GM18951 (cell line): ENCODE measurements around the gene NDP.

Experiments
- POLR2A ChIP-seq: IDR thresholded peaks from 4 replicates; pipeline ENCODE4 v1.6.1; 2011; ENCODE audit warnings: mild to moderate bottlenecking; ENCODE audit not compliant: insufficient read length, insufficient read depth; ENCODE audit errors: extremely low read depth
- in situ Hi-C: fragments of 300-500 bp; cut with MboI; formaldehyde crosslinking; loops from one replicate; pipeline ENCODE4 v1.12.0; 2022; ENCODE audit warnings: low sequenced_read_pairs, mixed read lengths, inconsistent platforms; ENCODE audit not compliant: unreplicated experiment

NDP gene

DNA sequence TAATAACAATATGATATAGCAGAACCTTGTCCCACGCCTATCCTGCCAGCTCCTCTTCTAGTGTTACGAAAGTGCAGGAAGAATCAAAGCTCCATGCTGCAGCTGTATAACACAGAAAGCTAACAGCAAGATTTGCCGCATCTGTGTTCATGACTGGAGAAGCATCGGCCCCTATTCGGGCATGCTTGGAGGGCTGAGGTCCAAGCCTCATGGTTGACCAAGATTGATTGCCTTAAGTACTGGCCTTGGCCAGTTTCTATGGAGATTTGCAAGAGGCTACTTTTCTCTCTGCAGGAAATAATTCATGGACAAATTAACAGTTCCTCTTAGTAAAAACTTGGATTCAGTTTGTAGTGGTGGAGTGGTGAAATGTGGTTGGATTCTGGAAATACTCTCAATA is 12.9 kb upstream of the NDP start:
- in situ Hi-C loops: no loop called here
- no peak for TF ChIP-seq POLR2A

DNA sequence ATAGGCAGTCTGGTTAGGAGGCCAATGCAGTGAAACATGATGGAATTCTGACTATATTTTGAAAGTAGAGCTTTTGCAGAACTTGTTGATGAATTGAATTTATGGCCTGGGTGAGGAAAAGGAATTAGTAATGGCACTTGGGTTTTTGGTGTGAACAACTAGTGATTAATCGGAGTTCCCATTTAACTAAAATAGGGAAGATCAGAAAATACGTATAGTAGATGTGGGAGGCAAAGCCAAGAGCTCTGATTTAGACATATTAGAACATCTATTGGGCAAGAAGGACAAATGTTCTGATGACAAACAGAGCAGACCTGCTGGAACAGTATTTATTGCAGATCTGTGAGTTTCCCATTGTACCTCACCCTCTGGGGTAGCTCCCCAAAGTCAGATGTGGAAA is 12.3 kb upstream of the NDP start:
- in situ Hi-C loops: no loop called here
- TF ChIP-seq POLR2A: no peak

DNA sequence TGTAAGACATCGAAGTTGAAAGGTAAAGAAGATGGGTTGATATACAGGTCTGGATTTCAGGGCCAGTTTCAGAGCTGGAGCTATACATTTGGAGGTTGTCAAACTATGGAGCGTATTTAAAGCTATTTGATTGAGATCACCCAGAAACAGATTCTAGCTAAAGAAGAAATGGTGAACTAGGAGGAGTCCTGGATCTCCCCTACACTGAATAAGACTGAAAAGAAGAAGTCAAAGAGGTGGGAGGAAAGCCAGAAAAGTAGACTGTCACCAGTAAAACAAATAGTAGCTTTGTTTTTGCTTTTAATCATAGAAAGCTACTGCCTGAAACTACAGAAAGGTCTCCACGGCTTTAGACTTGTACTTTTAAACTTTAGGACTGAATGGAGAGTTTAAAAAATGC is 5.0 kb upstream of the NDP start:
- in situ Hi-C loops: no loop called here
- no peak for TF ChIP-seq POLR2A

GRCh38 chrX:43976205-43976604 is 3.0 kb upstream of the NDP start:
- in situ Hi-C loops: no loop called here
- TF ChIP-seq POLR2A: no peak

DNA sequence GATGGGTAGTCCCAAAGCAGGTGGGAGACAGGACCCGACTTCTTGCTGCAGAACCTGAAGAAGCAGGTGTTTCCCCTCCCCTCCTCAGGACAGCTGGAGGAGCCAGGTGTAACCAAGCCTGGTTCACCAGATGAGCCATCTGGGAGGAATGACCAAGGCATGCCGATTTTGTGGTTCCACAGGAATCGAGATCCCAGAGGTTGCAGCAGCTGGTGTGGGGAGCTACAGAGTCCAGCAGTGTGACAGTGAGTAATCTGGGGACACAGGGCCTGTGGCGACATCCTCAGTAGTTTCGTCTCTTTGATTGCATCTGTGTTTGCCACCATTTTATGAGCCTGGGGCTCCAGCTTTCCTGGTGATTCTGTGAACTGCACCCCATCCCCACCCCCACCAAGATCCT is 2.6 kb upstream of the NDP start:
- in situ Hi-C loops: no loop called here
- TF ChIP-seq POLR2A: no peak

DNA sequence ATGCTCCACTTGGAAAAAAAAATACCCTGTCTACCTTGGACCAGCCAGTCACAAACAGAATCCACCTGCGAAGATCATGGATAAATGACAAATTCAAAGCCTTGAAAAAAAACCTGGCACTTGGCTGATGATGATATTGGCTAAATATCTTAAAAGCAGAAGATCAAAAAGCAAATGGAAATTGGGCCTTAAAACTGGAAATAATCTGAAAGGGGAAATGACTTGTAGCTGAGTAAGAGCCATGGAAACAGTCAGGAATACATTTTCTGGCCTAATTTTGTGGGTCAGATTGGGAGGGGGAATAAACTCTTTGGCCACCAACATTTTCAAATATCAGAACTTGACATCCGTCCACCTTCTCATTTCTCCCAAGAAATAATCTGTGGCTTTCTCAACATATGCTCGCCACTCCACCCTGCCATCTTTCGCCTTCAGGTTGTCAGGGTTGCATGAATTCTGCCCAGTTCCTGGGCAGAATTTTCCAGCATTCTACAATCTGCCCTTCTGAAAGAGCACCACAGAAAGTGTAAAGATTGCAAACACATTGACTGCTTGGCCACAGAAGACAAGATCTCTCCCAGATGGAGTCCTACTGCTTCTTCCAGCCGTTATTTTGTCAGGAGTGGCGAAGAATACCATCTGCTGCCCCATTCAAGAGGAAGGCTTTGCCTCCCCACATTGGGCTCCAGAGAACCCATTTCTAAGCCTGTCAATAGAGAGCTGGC is 1.7 kb upstream of the NDP start:
- in situ Hi-C loops: no loop called here
- no peak for TF ChIP-seq POLR2A

- in situ Hi-C loops: no loop called here
- no peak for TF ChIP-seq POLR2A
These were observed 898 bp upstream of the NDP start for GRCh38 chrX:43974100-43974475.

DNA sequence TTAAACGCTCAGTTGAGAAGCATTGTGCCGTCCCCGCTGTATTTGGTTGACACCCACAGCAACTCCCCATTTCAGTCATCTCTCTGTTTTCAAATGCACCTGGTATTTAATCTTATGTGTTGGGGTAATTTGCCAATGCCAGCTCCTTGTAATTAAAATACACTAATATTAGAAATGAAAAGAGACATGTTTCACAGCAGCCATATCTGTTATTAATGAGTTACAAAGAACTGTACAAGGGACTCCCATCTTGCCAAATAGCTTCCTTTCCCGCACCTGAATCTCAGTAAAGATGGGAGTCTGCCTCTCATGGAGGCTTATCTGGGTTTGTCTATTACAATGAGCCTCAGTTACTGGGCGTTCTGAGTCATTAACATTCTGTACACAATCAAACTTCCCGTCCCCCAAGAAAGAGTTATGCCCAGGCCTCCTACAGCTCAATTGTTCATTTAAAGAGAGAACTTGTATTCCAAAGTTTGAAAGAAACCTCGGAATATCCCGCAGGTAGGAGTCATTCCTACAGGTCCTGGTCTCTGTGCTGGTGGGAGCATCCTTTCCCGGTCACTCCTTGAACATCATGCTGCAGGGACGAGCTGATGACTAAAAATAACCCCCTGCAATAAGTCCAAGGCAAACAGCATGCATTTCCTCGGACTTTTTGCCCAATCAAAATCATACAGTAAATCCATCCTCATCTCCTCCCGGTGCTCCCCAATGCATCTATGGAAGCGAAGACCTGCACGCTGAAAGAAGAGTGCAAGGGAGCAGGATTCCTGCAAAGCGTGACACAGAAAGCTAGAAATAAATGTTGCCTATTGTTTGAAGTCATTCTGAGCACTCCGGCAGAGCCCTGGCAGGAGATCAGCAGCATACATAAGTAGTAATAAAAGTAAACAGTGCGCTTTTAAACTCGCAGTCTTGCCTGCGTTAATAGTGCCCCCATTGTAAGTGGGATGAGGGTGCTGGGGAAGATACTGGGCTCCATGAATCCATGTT is 926 bp downstream of the NDP start:
- in situ Hi-C loops: no loop called here
- TF ChIP-seq POLR2A: no peak

- no peak for TF ChIP-seq POLR2A
- in situ Hi-C loops: no loop called here
These were observed 2.7 kb downstream of the NDP start for GRCh38 chrX:43970528-43970927.

DNA sequence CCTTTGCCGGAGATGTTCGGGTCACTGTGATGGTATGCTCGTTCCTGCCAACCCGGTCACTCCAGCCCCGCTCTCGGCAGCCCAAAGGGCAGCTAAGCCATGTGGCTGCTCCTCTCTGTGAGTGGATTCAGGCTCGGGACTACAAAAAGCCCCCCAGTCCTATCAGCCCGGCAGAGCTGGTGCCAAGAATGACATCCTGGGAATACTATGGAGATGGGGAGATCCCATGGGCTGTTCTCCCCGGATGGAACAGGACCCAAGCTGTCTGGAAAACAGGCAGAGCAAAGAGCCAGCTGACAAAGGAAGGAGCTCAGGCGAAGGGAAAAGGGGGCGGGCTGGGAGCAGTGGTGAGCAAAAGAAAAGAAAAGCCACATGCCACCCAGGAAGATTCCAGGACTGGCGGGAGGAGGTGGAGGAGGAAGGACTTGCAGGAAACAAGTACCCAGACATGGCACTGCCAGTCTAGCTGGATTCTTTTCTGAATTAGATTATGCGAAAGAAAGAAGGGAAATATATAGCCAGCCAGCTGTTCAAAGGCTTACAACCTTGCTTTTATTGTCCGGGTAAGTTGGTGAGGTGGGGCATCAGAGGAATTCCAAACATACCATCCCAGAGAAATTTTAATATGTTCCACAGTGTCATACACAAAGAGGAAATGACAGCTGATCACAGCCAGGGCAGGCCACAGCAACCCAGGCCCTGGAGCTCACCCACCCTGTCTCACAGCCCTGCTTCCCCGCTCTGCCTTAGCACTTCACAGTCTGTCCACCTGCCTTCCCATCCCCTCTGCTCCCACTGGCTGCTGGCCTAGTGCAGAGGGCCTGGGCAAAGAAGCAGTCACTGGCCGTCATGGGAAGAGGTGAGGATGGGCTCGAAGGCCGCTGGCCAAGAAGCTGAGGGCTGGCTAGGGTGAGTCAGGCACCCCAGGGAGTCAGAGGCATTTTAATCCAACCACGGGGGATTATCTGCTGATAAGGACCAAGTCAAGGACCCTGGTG is 3.4 kb downstream of the NDP start:
- TF ChIP-seq POLR2A: no peak
- in situ Hi-C loops: no loop called here

- in situ Hi-C loops: no loop called here
These were observed 4.8 kb downstream of the NDP start for GRCh38 chrX:43968359-43968781.

GRCh38 chrX:43964936-43965335 is 8.3 kb downstream of the NDP start:
- in situ Hi-C loops: no loop called here

More at GRCh38 chrX:43968359-43968781, 4.8 kb downstream of the NDP start:
- no peak for TF ChIP-seq POLR2A

GRCh38 chrX:43963726-43964125 is 9.5 kb downstream of the NDP start:
- in situ Hi-C loops: no loop called here

More at GRCh38 chrX:43964936-43965335, 8.3 kb downstream of the NDP start:
- TF ChIP-seq POLR2A: no peak

DNA sequence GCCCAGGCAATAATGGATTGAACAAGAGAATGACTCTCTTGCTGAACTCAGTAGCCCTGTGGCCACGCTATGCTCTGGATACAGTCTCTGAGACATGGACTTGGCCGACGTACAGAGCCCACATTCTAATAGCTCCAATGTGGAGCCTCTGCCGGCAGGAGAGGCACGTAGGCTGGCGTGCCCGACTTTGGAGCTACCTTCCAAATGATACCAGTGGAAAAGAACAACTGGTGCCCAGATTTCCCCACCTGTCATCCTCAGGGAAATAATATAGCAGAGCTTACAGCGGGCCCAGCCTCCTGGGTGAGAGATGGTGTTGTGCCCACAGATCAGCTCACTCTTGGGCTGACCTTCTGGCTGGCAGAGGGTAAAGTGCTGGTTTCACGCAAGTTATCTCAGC is 10.6 kb downstream of the NDP start:
- TF ChIP-seq POLR2A: no peak
- in situ Hi-C loops: no loop called here

More at GRCh38 chrX:43963726-43964125, 9.5 kb downstream of the NDP start:
- no peak for TF ChIP-seq POLR2A
